CD4-positive, CD25-positive, alpha-beta regulatory T cell (primary cell): ENCODE measurements around the gene RPS2. TPM values are rescaled to one million over a fixed set of nuclear protein-coding genes. Genes with fewer than 3 reads are reported as not detected.

Source experiments
- ATAC-seq, 2 donors: fragments of 150-1000 bp; cut with Tn5 transposase; one replicate each; pipeline ENCODE4 v1.10.0; 2021; ENCODE audit warnings: low read depth in 2 of 2, moderate number of reproducible peaks in 2 of 2, moderate library complexity in 1 of 2
- DNase-seq, 3 donors: peaks; one replicate each; pipeline versions ENCODE4 v3.0.0 to v3.0.0-alpha.2; 2012 to 2022; ENCODE audit warnings: mixed read lengths in 1 of 3
- H3K27ac ChIP-seq: one replicate; pipeline ENCODE4 v1.7.0; 2013; ENCODE audit warnings: mild to moderate bottlenecking, low read length; ENCODE audit not compliant: insufficient read depth, poor library complexity, severe bottlenecking
- H3K27me3 ChIP-seq: one replicate; pipeline ENCODE4 v1.7.0; 2013; ENCODE audit warnings: low read length; ENCODE audit not compliant: control insufficient read depth, insufficient read depth
- H3K36me3 ChIP-seq: one replicate; pipeline ENCODE4 v1.7.0; 2013; ENCODE audit warnings: mild to moderate bottlenecking, low read length, moderate library complexity; ENCODE audit not compliant: control insufficient read depth, insufficient read depth
- H3K4me1 ChIP-seq: 2 replicates; pipeline ENCODE4 v1.7.0; 2013; ENCODE audit warnings: mild to moderate bottlenecking, low read length; ENCODE audit not compliant: insufficient read depth, control insufficient read depth, poor library complexity, severe bottlenecking
- H3K4me3 ChIP-seq: one replicate; pipeline ENCODE4 v1.7.0; 2013; ENCODE audit warnings: low read depth, mild to moderate bottlenecking, low read length, moderate library complexity
- H3K9me3 ChIP-seq, 2 experiments: 1 replicate in 1 of 2; 2 replicates in 1 of 2; pipeline ENCODE4 v1.7.0; 2013; ENCODE audit warnings: low read length in 2 of 2, mild to moderate bottlenecking in 1 of 2, moderate library complexity in 1 of 2; ENCODE audit not compliant: control insufficient read depth in 2 of 2
- H3K27ac Mint-ChIP-seq, 3 donors: one replicate each; pipeline ENCODE4 v1.8.0; 2020 to 2022; ENCODE audit warnings: mild to moderate bottlenecking in 3 of 3, mixed read lengths in 3 of 3, moderate library complexity in 2 of 3
- H3K27me3 Mint-ChIP-seq: one replicate; pipeline ENCODE4 v1.8.0; 2022; ENCODE audit warnings: mild to moderate bottlenecking, mixed read lengths
- H3K36me3 Mint-ChIP-seq: one replicate; pipeline ENCODE4 v1.8.0; 2020; ENCODE audit warnings: mixed read lengths
- H3K4me1 Mint-ChIP-seq, 4 donors: one replicate each; pipeline ENCODE4 v1.8.0; 2020 to 2022; ENCODE audit warnings: mixed read lengths in 4 of 4, mild to moderate bottlenecking in 1 of 4
- H3K4me3 Mint-ChIP-seq, 4 donors: one replicate each; pipeline ENCODE4 v1.8.0; 2020 to 2022; ENCODE audit warnings: mild to moderate bottlenecking in 4 of 4, mixed read lengths in 4 of 4, moderate library complexity in 3 of 4
- H3K9me3 Mint-ChIP-seq, 7 donors: one replicate each; pipeline ENCODE4 v1.8.0; 2020 to 2022; ENCODE audit warnings: mixed read lengths in 7 of 7, mild to moderate bottlenecking in 3 of 7, moderate library complexity in 2 of 7
- polyA plus RNA-seq, 4 donors: library from polyadenylated mRNA; unstranded; fragments of 300-500 nt; fragmentation: Illumina TruSeq; gene quantifications; one replicate each; pipeline ENCODE4 v1.2.3, GENCODE V29; 2021
- total RNA-seq: library from RNA; stranded (reverse); gene quantifications from one replicate; pipeline ENCODE4 v1.2.3, GENCODE V29; 2022

The RPS2 gene
- total and polyA plus RNA-seq, 5 donors from 2014 or later = 2,223 to 6,441 (median 4,859) TPM

GRCh38 chr16:1929578-1930337, 34.9 kb downstream of the RPS2 start:
- H3K9me3 Mint-ChIP-seq = no peaks in the 10 kb centered on the region
- Histone ChIP-seq H3K27me3 (no peaks in the 10 kb centered on the region), H3K4me1 (peaks cover 12% of the 10 kb centered on the region), H3K4me3 (no peak overlapping the region), H3K27ac (no peak overlapping the region), H3K9me3 (no peaks in the 10 kb centered on the region), H3K36me3 (no peaks in the 10 kb centered on the region)
- peak overlapping the region in 1 of 4 donors; percentile 70 for H3K4me3 Mint-ChIP-seq
- no peak overlapping the region for H3K27ac Mint-ChIP-seq
- peaks cover 6% of the 10 kb centered on the region for H3K27me3 Mint-ChIP-seq
- H3K36me3 Mint-ChIP-seq = no peaks in the 10 kb centered on the region
- peaks cover 0 to 6% (median 0%) of the 10 kb centered on the region in 4 donors for H3K4me1 Mint-ChIP-seq
- peak; percentile 93 to 96 for ATAC-seq
- DNase-seq = peak; percentile 82 to 90 (median 84)

GRCh38 chr16:1929105-1929504, 35.5 kb downstream of the RPS2 start:
- H3K4me1 Mint-ChIP-seq = peaks cover 0 to 6% (median 0%) of the 10 kb centered on the region in 4 donors
- Histone ChIP-seq H3K4me3 (no peak overlapping the region), H3K9me3 (no peaks in the 10 kb centered on the region), H3K27ac (no peak overlapping the region), H3K4me1 (peaks cover 12% of the 10 kb centered on the region), H3K36me3 (no peaks in the 10 kb centered on the region), H3K27me3 (no peaks in the 10 kb centered on the region)
- H3K27me3 Mint-ChIP-seq = peaks cover 9% of the 10 kb centered on the region
- no peak overlapping the region for H3K27ac Mint-ChIP-seq
- H3K36me3 Mint-ChIP-seq = no peaks in the 10 kb centered on the region
- H3K4me3 Mint-ChIP-seq = peak overlapping the region in 3 of 4 donors; percentile 52 to 87 (median 79)
- DNase-seq (no peak), ATAC-seq (peak in 1 of 2 donors; percentile 4)
- H3K9me3 Mint-ChIP-seq = no peaks in the 10 kb centered on the region

GRCh38 chr16:1926271-1926670, 38.4 kb downstream of the RPS2 start:
- Mint-ChIP-seq H3K27me3 (peaks cover 27% of the 10 kb centered on the region), H3K4me1 (peaks cover 0 to 6% (median under 1%) of the 10 kb centered on the region in 4 donors)

DNA sequence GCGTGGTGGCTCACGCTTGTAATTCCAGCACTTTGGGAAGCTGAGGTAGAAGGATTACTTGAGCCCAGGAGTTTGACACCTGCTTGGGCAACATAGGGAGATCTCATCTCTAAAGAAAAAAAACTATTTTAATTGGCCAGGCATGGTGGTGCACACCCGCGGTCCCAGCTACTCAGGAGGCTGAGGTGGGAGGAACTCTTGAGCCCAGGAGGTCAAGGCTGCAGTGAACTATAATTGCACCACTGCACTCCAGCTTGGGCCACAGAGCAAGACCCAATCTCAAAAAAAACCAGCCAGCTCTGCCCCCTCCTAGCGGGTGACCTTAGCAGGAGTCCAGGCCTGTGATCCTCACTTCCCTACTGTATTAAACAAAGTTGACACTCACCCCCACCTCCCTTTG, 40.5 kb downstream of the RPS2 start:
- DNase-seq (no peak), ATAC-seq (no peak)
- Mint-ChIP-seq H3K4me1 (peaks cover 0 to 10% (median 3%) of the 10 kb centered on the region in 4 donors), H3K9me3 (peaks cover 0 to 2% (median 0%) of the 10 kb centered on the region in 7 donors), H3K36me3 (no peaks in the 10 kb centered on the region), H3K27me3 (peaks cover 37% of the 10 kb centered on the region), H3K27ac (no peak overlapping the region), H3K4me3 (no peak overlapping the region)
- no peaks in the 10 kb centered on the region for H3K9me3 ChIP-seq
- H3K4me3 ChIP-seq = no peak overlapping the region
- peaks cover 6% of the 10 kb centered on the region for H3K4me1 ChIP-seq
- no peak overlapping the region for H3K27ac ChIP-seq
- H3K27me3 ChIP-seq = peaks cover 5% of the 10 kb centered on the region
- no peaks in the 10 kb centered on the region for H3K36me3 ChIP-seq

More at GRCh38 chr16:1926271-1926670, 38.4 kb downstream of the RPS2 start:
- no peak overlapping the region for H3K27ac ChIP-seq
- no peaks in the 10 kb centered on the region for H3K9me3 ChIP-seq
- DNase-seq (no peak), ATAC-seq (no peak)
- no peak overlapping the region for H3K4me3 Mint-ChIP-seq
- H3K27me3 ChIP-seq = peaks cover 5% of the 10 kb centered on the region
- H3K27ac Mint-ChIP-seq = no peak overlapping the region
- no peaks in the 10 kb centered on the region for H3K36me3 ChIP-seq
- peaks cover 17% of the 10 kb centered on the region for H3K4me1 ChIP-seq
- H3K36me3 Mint-ChIP-seq = no peaks in the 10 kb centered on the region
- no peaks in the 10 kb centered on the region for H3K9me3 Mint-ChIP-seq
- H3K4me3 ChIP-seq = no peak overlapping the region

GRCh38 chr16:1923299-1924034, 41.2 kb downstream of the RPS2 start:
- H3K9me3 ChIP-seq = no peaks in the 10 kb centered on the region
- ATAC-seq = peak in 1 of 2 donors; percentile 17
- no peak overlapping the region for H3K27ac ChIP-seq
- Mint-ChIP-seq H3K36me3 (no peaks in the 10 kb centered on the region), H3K27me3 (peaks cover 41% of the 10 kb centered on the region), H3K9me3 (peaks cover 0 to 2% (median 0%) of the 10 kb centered on the region in 7 donors), H3K4me3 (no peak overlapping the region), H3K4me1 (peaks cover 0 to 8% (median 3%) of the 10 kb centered on the region in 4 donors), H3K27ac (no peak overlapping the region)
- H3K4me1 ChIP-seq = peaks cover 5% of the 10 kb centered on the region
- H3K4me3 ChIP-seq = no peak overlapping the region
- DNase-seq = no peak
- no peaks in the 10 kb centered on the region for H3K36me3 ChIP-seq
- H3K27me3 ChIP-seq = peaks cover 5% of the 10 kb centered on the region

GRCh38 chr16:1922357-1922756, 42.3 kb downstream of the RPS2 start:
- peaks cover 0 to 2% (median 0%) of the 10 kb centered on the region in 7 donors for H3K9me3 Mint-ChIP-seq
- Histone ChIP-seq H3K4me3 (no peak overlapping the region), H3K9me3 (no peaks in the 10 kb centered on the region), H3K27me3 (peaks cover 5% of the 10 kb centered on the region), H3K27ac (no peak overlapping the region), H3K4me1 (peaks cover 5% of the 10 kb centered on the region), H3K36me3 (no peaks in the 10 kb centered on the region)
- H3K27me3 Mint-ChIP-seq = peaks cover 43% of the 10 kb centered on the region
- no peaks in the 10 kb centered on the region for H3K36me3 Mint-ChIP-seq
- DNase-seq = no peak
- H3K4me1 Mint-ChIP-seq = peaks cover 0 to 6% (median 3%) of the 10 kb centered on the region in 4 donors
- H3K27ac Mint-ChIP-seq = no peak overlapping the region
- no peak overlapping the region for H3K4me3 Mint-ChIP-seq
- ATAC-seq = no peak

GRCh38 chr16:1920727-1921171, 43.9 kb downstream of the RPS2 start:
- Mint-ChIP-seq H3K4me1 (peaks cover 0 to 8% (median 3%) of the 10 kb centered on the region in 4 donors), H3K27me3 (peaks cover 46% of the 10 kb centered on the region), H3K27ac (peak overlapping the region in 1 of 3 donors; percentile 9), H3K4me3 (no peak overlapping the region), H3K9me3 (peaks cover 0 to 2% (median 0%) of the 10 kb centered on the region in 7 donors), H3K36me3 (no peaks in the 10 kb centered on the region)
- no peak overlapping the region for H3K4me3 ChIP-seq
- peaks cover 5% of the 10 kb centered on the region for H3K27me3 ChIP-seq
- H3K4me1 ChIP-seq = peaks cover 5% of the 10 kb centered on the region
- H3K36me3 ChIP-seq = no peaks in the 10 kb centered on the region
- H3K9me3 ChIP-seq = no peaks in the 10 kb centered on the region
- peak in 1 of 2 donors; percentile 24 for ATAC-seq
- peak in 1 of 3 donors; percentile 23 for DNase-seq
- H3K27ac ChIP-seq = no peak overlapping the region
